Measurements from ENCODE around the gene EXOC6B.

The EXOC6B gene

DNA sequence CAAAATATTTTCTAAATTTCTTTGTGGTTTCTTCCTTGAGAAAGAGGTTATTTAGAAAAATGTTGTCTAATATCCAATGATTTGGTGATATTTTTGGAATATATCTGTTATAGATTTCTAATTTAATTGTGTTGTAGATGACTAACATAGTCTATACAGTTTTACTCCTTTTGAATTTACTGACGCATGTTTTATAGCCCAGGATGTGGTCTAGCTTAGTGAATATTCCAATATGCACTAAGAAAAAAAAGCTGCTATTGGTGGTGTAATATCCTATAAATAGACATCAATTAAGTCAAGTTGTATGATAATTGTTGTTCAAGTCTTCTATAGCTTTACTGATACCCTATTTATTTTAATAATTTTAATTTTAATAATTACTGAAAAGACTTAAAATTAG is 437.6 kb downstream of the EXOC6B start:
- no peak for TF ChIP-seq PPARA (CRISPR knock-in tag; IDR thresholded peaks at IDR 0.05; ENCODE audit: borderline replicate concordance)
- TF ChIP-seq ARNTL (CRISPR knock-in tag; IDR thresholded peaks at IDR 0.05; ENCODE audit: borderline replicate concordance, low read depth), result no peak
- TF ChIP-seq, protein P1, sequence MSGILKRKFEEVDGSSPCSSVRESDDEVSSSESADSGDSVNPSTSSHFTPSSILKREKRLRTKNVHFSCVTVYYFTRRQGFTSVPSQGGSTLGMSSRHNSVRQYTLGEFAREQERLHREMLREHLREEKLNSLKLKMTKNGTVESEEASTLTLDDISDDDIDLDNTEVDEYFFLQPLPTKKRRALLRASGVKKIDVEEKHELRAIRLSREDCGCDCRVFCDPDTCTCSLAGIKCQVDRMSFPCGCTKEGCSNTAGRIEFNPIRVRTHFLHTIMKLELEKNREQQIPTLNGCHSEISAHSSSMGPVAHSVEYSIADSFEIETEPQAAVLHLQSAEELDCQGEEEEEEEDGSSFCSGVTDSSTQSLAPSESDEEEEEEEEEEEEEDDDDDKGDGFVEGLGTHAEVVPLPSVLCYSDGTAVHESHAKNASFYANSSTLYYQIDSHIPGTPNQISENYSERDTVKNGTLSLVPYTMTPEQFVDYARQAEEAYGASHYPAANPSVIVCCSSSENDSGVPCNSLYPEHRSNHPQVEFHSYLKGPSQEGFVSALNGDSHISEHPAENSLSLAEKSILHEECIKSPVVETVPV (CRISPR knock-in tag; IDR thresholded peaks at IDR 0.05), result no peak
- TF ChIP-seq, protein P2, sequence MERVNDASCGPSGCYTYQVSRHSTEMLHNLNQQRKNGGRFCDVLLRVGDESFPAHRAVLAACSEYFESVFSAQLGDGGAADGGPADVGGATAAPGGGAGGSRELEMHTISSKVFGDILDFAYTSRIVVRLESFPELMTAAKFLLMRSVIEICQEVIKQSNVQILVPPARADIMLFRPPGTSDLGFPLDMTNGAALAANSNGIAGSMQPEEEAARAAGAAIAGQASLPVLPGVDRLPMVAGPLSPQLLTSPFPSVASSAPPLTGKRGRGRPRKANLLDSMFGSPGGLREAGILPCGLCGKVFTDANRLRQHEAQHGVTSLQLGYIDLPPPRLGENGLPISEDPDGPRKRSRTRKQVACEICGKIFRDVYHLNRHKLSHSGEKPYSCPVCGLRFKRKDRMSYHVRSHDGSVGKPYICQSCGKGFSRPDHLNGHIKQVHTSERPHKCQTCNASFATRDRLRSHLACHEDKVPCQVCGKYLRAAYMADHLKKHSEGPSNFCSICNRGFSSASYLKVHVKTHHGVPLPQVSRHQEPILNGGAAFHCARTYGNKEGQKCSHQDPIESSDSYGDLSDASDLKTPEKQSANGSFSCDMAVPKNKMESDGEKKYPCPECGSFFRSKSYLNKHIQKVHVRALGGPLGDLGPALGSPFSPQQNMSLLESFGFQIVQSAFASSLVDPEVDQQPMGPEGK (CRISPR knock-in tag; IDR thresholded peaks at IDR 0.05; ENCODE audit: borderline replicate concordance), result no peak
- TF ChIP-seq ZFP30 (CRISPR knock-in tag; IDR thresholded peaks at IDR 0.05), result no peak
- TF ChIP-seq, protein P3, sequence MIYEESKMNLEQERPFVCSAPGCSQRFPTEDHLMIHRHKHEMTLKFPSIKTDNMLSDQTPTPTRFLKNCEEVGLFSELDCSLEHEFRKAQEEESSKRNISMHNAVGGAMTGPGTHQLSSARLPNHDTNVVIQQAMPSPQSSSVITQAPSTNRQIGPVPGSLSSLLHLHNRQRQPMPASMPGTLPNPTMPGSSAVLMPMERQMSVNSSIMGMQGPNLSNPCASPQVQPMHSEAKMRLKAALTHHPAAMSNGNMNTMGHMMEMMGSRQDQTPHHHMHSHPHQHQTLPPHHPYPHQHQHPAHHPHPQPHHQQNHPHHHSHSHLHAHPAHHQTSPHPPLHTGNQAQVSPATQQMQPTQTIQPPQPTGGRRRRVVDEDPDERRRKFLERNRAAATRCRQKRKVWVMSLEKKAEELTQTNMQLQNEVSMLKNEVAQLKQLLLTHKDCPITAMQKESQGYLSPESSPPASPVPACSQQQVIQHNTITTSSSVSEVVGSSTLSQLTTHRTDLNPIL (CRISPR knock-in tag; IDR thresholded peaks at IDR 0.05; ENCODE audit: low read depth), result no peak
- TF ChIP-seq ZNF8 (CRISPR knock-in tag; IDR thresholded peaks at IDR 0.05), result no peak
- TF ChIP-seq BACH2 (CRISPR knock-in tag; IDR thresholded peaks at IDR 0.05; ENCODE audit: borderline replicate concordance), result no peak
- TF ChIP-seq TCF4 (CRISPR knock-in tag; IDR thresholded peaks at IDR 0.05; ENCODE audit: borderline replicate concordance), result no peak
- TF ChIP-seq ZNF565 (CRISPR knock-in tag; conservative IDR thresholded peaks at IDR 0.05; ENCODE audit: low read depth), result no peak
- TF ChIP-seq ZC3H10 (CRISPR knock-in tag; IDR thresholded peaks at IDR 0.05), result no peak
- TF ChIP-seq CSDC2 (CRISPR knock-in tag; IDR thresholded peaks at IDR 0.05), result no peak
- no peak for TF ChIP-seq ESRRG (CRISPR knock-in tag; IDR thresholded peaks at IDR 0.05)
- ATAC-seq, result no peak

DNA sequence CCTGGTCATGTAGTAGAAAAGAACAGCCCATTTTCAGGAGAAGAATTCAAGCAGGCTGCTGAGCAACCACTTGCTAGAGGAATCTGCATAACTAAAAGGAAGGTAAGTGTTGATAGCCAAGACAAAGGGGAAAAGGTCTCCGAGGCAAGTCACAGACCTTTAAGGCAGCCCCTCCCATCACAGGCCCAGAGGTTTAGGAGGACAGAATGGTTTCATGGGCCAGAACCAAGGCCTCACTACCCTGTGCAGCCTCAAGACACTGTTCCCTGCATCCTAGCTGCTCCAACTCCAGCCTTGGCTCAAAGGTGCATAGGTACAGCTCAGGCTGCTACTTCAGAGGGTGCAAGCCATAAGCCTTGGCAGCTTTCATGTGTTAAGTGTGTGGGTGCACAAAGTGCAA is 439.5 kb downstream of the EXOC6B start:
- TF ChIP-seq OSR1 (CRISPR knock-in tag; IDR thresholded peaks at IDR 0.05) (no peak), TOX (CRISPR knock-in tag; IDR thresholded peaks at IDR 0.05; ENCODE audit: borderline replicate concordance) (no peak), RARB (CRISPR knock-in tag; IDR thresholded peaks at IDR 0.05) (no peak), BACH2 (CRISPR knock-in tag; IDR thresholded peaks at IDR 0.05; ENCODE audit: borderline replicate concordance) (no peak), ZNF70 (CRISPR knock-in tag; IDR thresholded peaks at IDR 0.05) (no peak), ZFP30 (CRISPR knock-in tag; IDR thresholded peaks at IDR 0.05) (no peak), ZFP3 (CRISPR knock-in tag; IDR thresholded peaks at IDR 0.05) (no peak), ZNF8 (CRISPR knock-in tag; IDR thresholded peaks at IDR 0.05) (no peak), SNAI2 (CRISPR knock-in tag; IDR thresholded peaks at IDR 0.05) (no peak), ARNTL (CRISPR knock-in tag; IDR thresholded peaks at IDR 0.05; ENCODE audit: borderline replicate concordance, low read depth) (no peak), ZNF565 (CRISPR knock-in tag; conservative IDR thresholded peaks at IDR 0.05; ENCODE audit: low read depth) (no peak), GLIS3 (CRISPR knock-in tag; IDR thresholded peaks at IDR 0.05) (no peak), PPARA (CRISPR knock-in tag; IDR thresholded peaks at IDR 0.05; ENCODE audit: borderline replicate concordance) (no peak)
- TF ChIP-seq, protein P4, sequence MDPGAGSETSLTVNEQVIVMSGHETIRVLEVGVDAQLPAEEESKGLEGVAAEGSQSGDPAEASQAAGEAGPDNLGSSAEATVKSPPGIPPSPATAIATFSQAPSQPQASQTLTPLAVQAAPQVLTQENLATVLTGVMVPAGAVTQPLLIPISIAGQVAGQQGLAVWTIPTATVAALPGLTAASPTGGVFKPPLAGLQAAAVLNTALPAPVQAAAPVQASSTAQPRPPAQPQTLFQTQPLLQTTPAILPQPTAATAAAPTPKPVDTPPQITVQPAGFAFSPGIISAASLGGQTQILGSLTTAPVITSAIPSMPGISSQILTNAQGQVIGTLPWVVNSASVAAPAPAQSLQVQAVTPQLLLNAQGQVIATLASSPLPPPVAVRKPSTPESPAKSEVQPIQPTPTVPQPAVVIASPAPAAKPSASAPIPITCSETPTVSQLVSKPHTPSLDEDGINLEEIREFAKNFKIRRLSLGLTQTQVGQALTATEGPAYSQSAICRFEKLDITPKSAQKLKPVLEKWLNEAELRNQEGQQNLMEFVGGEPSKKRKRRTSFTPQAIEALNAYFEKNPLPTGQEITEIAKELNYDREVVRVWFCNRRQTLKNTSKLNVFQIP (CRISPR knock-in tag; IDR thresholded peaks at IDR 0.05; ENCODE audit: borderline replicate concordance, low read depth), result no peak
- TF ChIP-seq, protein P5, sequence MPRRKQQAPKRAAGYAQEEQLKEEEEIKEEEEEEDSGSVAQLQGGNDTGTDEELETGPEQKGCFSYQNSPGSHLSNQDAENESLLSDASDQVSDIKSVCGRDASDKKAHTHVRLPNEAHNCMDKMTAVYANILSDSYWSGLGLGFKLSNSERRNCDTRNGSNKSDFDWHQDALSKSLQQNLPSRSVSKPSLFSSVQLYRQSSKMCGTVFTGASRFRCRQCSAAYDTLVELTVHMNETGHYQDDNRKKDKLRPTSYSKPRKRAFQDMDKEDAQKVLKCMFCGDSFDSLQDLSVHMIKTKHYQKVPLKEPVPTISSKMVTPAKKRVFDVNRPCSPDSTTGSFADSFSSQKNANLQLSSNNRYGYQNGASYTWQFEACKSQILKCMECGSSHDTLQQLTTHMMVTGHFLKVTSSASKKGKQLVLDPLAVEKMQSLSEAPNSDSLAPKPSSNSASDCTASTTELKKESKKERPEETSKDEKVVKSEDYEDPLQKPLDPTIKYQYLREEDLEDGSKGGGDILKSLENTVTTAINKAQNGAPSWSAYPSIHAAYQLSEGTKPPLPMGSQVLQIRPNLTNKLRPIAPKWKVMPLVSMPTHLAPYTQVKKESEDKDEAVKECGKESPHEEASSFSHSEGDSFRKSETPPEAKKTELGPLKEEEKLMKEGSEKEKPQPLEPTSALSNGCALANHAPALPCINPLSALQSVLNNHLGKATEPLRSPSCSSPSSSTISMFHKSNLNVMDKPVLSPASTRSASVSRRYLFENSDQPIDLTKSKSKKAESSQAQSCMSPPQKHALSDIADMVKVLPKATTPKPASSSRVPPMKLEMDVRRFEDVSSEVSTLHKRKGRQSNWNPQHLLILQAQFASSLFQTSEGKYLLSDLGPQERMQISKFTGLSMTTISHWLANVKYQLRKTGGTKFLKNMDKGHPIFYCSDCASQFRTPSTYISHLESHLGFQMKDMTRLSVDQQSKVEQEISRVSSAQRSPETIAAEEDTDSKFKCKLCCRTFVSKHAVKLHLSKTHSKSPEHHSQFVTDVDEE (CRISPR knock-in tag; IDR thresholded peaks at IDR 0.05), result no peak
- TF ChIP-seq, protein P3 (CRISPR knock-in tag; IDR thresholded peaks at IDR 0.05; ENCODE audit: low read depth), result no peak
- no peak for ATAC-seq

All from SK-N-SH treated with all-trans-retinoic acid at 6 μM for 48 hours (cell line).